Gastrocnemius medialis (tissue), 4 donors: Measurements from ENCODE around the gene BACE2.

Experiments used
- POLR2A ChIP-seq, 2 donors: fragments of 450-650 bp; IDR thresholded peaks; one replicate each; pipeline ENCODE4 v1.6.1; 2017; ENCODE audit warnings: antibody characterized with exemption in 2 of 2, mild to moderate bottlenecking in 2 of 2, moderate library complexity in 2 of 2
- TF ChIP-seq, protein P1 (sequence below), 5 experiments: fragments of 450-650 bp in 3 of 5; fragments of 200-600 bp in 2 of 5; sonication (generic) in 2 of 5; IDR thresholded peaks in 4 of 5; conservative IDR thresholded peaks in 1 of 5; 1 replicate in 4 of 5; 2 replicates in 1 of 5; pipeline ENCODE4 v1.5.1; 2016 to 2019; ENCODE audit warnings: antibody characterized with exemption in 5 of 5, mild to moderate bottlenecking in 3 of 5, moderate library complexity in 3 of 5

DNA sequence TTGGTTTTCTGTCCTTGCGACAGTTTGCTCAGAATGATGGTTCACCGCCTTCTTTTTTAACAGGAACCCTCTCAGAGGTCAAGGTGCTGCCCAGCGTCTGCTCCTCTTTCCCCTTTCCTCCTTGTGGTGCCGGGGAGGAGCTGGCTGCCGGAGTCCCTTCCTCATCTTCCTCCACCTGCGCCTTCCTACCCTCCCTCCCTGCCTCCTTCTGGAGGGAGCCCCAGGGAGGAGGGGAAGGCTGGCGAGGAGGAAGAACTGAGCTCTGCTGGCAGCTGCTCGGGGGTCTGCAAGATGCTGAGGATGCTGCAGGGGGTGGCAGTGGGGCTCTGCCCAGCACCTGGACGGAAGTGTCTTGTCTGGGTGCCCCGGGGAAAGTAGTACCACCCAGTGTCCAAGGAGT lies 31.2 kb downstream of the BACE2 start:
- TF ChIP-seq, protein P1, sequence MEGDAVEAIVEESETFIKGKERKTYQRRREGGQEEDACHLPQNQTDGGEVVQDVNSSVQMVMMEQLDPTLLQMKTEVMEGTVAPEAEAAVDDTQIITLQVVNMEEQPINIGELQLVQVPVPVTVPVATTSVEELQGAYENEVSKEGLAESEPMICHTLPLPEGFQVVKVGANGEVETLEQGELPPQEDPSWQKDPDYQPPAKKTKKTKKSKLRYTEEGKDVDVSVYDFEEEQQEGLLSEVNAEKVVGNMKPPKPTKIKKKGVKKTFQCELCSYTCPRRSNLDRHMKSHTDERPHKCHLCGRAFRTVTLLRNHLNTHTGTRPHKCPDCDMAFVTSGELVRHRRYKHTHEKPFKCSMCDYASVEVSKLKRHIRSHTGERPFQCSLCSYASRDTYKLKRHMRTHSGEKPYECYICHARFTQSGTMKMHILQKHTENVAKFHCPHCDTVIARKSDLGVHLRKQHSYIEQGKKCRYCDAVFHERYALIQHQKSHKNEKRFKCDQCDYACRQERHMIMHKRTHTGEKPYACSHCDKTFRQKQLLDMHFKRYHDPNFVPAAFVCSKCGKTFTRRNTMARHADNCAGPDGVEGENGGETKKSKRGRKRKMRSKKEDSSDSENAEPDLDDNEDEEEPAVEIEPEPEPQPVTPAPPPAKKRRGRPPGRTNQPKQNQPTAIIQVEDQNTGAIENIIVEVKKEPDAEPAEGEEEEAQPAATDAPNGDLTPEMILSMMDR (IDR thresholded peaks at IDR 0.05 in 4 of 5, conservative IDR thresholded peaks at IDR 0.05 in 1 of 5), result no peak
- TF ChIP-seq POLR2A (IDR thresholded peaks at IDR 0.05), result no peak
